Measurements from ENCODE around the gene RRBP1.

The RRBP1 gene

GRCh38 chr20:17572034-17572638, 109.9 kb downstream of the RRBP1 start:
- no peak for DNase-seq (ENCODE audit: extremely low read depth, low read depth)
- peak overlapping the region; percentile 90 for H3K4me3 ChIP-seq (replicated peaks; ENCODE audit: low read depth, low read length)
- TF ChIP-seq CTCF (IDR thresholded peaks at IDR 0.05; ENCODE audit: low read depth, low read length, missing control alignments): no peak

- no peak for DNase-seq (ENCODE audit: extremely low read depth, low read depth)
- peak overlapping the region; percentile 90 for H3K4me3 ChIP-seq (replicated peaks; ENCODE audit: low read depth, low read length)
- TF ChIP-seq CTCF (IDR thresholded peaks at IDR 0.05; ENCODE audit: low read depth, low read length, missing control alignments): no peak
These were observed 110.9 kb downstream of the RRBP1 start for GRCh38 chr20:17571153-17571527.

GRCh38 chr20:17570347-17571152, 111.5 kb downstream of the RRBP1 start:
- no peak for DNase-seq (ENCODE audit: extremely low read depth, low read depth)
- peak overlapping the region; percentile 90 for H3K4me3 ChIP-seq (replicated peaks; ENCODE audit: low read depth, low read length)
- no peak for TF ChIP-seq CTCF (IDR thresholded peaks at IDR 0.05; ENCODE audit: low read depth, low read length, missing control alignments)

GRCh38 chr20:17569616-17570346, 112.3 kb downstream of the RRBP1 start, which contains the start of gene DSTN:
DSTN (plus strand) TSS chr20:17570075; CDS start chr20:17570209, 134 bp downstream.
- H3K4me3 ChIP-seq (replicated peaks; ENCODE audit: low read depth, low read length): peak within 1 kb of the TSS; percentile 90
- peak; percentile 69 for DNase-seq (ENCODE audit: extremely low read depth, low read depth)
- TF ChIP-seq CTCF (IDR thresholded peaks at IDR 0.05; ENCODE audit: low read depth, low read length, missing control alignments): no peak

- peak overlapping the region; percentile 90 for H3K4me3 ChIP-seq (replicated peaks; ENCODE audit: low read depth, low read length)
- DNase-seq (ENCODE audit: extremely low read depth, low read depth): peak; percentile 90
- no peak for TF ChIP-seq CTCF (IDR thresholded peaks at IDR 0.05; ENCODE audit: low read depth, low read length, missing control alignments)
These were observed 113.0 kb downstream of the RRBP1 start for GRCh38 chr20:17568972-17569521.

- H3K4me3 ChIP-seq (replicated peaks; ENCODE audit: low read depth, low read length): peak overlapping the region; percentile 90
- TF ChIP-seq CTCF (IDR thresholded peaks at IDR 0.05; ENCODE audit: low read depth, low read length, missing control alignments): no peak
- no peak for DNase-seq (ENCODE audit: extremely low read depth, low read depth)
These were observed 113.8 kb downstream of the RRBP1 start for GRCh38 chr20:17568045-17568788.
